ENCODE data around the gene SSR2. TPM values are rescaled to one million over a fixed set of nuclear protein-coding genes. Genes with fewer than 3 reads are reported as not detected.

Gene SSR2
- total RNA-seq, 1 donor from 2014 or later: 193 TPM

DNA sequence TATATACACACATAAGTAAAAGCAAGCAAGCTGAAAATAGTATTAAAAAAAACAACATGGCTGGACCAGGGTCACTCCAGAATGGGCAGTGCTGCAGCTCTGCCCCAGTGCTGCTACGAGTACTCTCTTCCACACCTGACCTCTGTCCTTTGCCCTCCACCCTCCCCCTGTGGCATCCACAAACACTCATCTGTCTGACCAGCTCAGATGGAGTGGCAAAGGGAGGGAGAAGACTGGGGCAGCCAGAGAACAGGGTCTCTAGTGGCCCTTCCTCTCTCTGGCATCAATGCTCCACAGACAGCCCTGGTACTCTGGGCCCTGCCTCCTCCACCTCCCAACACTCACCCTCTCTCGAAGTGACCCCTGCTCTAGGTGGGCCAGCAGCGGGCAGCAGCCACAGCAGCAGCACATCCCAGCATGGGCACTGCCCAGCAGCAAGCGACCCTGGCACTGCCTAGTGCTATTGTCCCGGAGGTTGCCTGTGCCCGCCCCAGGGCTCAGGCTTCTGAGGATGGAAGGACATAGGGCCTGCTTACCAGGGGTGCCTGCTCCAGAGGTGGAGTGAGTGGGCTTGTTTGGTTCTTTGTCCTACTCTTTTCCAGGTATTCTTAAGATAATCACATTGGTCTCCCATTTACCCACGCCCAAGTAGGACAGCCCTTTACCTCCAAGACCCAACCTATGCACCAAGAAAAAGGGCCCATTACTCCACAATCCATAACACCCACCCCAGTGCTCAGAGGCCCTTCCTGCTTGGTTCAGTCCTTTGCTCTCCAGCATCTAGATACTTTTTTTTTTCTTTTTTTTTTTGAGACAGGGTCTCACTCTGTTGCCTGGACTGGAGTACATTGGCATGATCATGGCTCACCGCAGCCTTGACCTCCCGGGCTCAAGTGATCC lies 48.6 kb downstream of the SSR2 start:
- peak; percentile 32 for DNase-seq

DNA sequence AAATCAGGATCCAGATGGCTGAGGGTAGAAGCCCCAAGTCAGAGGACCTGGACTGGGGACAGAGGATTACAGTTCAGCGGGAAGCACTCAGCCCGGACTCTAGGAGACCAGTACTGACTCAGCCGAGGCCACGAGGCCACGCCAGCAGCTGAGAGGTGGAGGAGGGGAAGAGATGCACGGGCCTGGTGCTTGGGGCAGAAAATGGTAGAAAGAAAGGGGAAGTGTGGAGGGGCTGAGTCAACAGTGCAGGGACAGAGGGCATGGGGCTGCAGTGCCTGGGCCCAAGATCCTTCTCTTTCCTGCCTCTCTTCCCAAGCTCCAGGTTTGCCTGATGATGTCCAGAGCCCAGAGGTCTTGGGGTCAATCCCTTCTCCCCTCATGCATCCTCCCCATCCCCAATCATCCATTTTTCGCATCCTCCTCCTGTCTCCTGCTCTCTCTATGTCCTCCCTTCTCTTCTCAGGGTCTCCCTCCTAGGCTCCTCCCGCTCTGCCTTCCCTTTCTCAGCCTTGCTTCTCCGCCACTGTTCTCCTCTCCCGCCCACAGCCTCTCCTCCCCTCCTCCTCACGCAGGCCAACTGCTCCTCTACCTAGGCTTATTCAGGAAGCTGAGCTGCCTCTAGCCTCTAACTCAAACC lies 50.1 kb downstream of the SSR2 start:
- DNase-seq: peak; percentile 73

DNA sequence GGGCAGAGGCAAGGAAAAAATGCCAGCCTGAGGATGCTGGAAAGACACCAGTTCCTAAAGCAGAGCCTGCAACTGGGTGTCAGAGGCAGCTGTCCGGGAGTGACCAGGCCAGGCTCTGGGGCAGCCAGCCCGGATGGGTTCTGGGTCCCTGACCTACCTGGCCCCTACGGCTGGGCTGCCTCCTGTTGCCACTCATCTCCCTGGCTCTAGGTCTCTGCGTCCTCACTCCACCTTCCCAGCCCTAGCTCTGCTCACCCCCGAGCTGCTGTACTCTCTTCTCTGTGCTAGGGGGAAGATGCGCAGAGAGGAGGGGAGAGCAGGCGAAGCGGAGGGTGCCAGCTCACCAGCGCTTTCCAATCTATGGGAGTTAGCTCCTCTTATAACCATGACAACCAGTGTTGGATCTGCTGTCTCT lies 51.4 kb downstream of the SSR2 start:
- DNase-seq: peak; percentile 63

DNA sequence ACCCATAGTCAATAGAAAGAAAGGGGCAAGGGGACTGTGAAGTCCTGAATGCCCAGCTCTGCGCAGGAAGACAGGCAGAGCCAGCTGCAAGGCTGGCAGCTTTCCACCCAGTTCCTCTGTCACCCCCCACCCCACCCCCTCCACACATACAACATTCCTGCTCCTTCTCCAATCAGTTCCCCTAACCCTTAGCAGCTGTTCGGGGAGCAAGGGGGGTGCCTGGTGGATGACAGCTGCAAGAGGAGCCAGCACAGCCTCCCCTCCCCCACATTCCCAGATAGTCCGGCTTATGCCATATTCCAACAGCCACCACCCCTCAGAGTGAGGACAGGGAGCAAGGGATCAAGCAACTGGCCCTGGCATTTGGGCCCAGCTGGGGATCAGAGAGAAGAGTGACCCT lies 52.1 kb downstream of the SSR2 start:
- DNase-seq: peak; percentile 83

DNA sequence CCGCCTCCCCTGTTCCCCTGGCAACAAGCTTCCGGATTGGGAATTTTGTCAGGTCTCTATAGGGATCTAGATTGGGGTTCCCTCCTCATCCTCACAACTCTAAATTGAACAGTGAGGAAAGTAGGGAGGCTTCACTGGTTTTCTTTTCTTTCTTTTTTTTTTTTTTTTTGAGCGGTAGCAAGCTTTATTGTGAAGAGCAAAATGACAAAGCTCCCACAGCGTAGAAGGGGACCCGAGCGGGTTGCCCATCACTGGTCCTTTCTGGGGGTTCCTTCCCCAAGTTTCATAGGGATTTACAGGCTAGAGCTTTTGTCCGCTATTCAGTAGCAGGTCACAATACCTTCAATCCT lies 52.7 kb downstream of the SSR2 start:
- DNase-seq: no peak

DNA sequence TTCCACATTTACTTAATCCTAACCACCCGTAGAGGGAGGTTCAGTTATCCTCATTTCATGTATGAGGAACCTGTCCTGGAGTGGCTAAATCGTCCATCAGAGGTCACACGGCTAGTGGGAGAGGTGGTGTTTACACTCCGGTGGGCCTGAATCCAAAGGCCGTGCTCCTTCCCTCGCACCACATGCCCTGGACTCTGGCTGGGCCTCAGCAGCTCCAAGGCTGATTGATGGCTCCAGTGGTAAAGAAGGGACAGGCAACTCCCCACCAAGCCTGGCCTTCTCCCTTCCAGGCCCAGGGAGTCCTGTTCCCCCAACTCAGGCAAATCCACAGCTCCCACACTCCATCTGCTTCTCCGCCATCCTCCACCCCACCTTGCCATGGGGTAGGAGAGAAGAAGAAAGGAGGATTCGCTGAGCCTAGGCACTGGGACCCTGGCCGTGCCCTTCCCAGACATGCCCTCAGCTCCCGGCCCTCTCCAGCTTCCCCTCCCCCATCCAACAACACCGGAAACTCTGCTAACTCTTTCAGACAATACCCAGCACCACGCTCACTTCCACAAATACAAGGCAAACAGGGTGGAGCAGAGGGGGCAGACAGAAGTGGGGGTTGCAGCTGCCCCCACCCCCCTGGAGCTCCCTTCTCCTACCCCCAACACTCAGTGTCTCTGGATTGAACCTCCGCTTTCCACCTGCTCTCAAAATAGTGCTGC lies 53.3 kb downstream of the SSR2 start:
- DNase-seq: peak; percentile 42

DNA sequence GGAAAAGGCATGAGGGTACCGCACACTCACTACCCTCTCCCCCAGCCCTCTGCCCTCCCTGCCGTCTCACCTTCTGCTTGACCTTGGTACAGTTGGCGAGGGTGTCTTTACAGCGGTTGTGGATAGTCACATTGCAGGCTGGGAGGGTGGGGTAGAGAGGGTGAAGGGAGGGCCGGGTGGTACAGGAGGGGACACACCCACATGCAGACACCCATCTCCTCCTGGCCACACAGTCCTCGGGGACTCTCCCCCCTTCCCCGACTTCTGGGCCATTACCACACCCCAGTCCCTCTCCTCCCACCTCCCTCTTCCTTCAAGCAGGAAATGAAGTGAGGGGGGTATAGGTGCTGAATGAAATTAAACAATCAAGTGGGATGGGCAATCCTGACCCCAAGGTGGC lies 54.0 kb downstream of the SSR2 start:
- DNase-seq: no peak

DNA sequence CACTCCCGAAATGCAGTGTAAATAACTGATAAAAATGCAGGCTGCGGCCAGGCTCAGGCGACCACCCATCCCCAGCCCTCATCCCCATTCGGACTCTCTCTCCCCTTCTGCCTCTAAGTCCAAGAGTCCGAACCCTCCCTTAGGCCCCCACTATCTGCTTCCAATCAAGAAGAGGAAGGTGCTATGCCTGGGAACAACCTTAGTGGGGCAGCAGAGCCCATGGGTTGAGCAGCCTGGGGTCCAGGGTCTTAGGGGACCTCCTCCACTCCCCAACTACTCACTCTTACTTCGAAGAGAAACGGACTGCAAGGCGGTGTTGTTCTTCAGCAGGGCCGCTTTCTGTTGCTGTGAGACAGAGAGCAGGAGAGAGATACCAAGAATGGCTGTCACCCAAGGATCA lies 54.6 kb downstream of the SSR2 start:
- DNase-seq: no peak

DNA sequence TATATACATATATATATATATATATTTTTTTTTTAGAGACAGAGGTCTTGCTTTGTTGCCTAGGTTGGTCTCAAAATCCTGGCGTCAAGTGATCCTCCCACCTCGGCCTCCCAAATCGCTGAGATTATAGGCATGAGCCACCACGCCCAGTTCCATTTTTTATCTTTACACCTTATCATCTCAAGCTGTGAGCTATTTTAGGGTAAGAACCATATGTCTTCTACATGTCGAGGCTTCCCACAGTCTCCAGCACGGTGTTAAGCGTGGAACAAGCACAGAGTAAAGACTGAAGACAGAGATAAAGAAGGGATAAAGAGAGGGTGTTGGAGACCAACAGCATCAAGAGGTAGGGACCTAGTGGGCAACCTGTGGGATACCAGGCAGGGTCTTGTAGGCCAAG lies 56.6 kb downstream of the SSR2 start:
- no peak for DNase-seq

DNA sequence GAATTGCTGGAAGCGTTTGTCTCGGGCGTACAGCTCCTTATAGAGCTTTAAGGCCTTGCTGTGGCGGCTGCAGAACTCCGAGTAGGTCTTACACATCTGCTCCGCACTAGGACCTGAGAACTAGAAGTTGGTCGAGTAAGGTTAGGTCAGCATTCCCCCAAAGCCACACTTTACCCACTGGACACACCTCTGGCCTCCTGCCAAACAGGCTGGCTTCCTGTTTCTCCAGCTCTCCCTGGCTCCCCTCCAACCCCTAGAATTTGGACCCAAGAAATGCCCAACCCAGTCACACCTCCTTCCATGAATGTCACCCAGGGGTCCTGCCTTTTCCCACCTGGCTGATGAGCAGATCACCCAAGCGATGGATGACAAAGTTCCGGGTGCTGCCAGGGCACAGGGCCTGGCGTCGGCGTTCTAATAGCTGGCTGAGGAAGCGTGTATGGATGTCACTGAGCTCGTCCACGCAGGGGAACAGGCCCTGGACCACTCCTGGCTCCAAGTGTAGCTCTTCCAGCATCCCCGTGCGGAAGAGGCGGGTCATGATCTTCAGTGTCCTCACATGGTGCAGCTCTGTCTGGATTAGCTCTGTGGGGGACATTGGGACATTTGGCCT lies 58.0 kb downstream of the SSR2 start:
- DNase-seq: no peak

DNA sequence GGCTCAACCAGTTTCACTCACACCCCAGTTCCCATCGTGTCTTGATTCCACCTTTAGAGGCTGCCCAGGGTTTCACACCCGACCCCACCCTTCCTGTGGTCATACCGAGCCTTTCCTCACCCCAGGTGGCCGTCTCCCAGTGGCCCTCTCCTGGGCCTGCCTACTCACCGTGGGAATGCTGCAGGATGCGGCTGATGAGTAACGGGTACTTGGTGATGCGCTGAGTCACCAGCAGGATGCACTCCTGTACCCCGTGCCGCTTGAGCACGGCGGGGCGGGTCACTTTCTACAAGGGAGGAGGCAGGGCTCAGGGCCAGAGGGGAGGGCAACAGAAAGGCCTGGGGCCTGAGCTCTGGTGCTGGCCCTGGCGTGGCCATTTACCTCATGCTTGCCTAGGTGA lies 58.8 kb downstream of the SSR2 start:
- DNase-seq: peak; percentile 68

DNA sequence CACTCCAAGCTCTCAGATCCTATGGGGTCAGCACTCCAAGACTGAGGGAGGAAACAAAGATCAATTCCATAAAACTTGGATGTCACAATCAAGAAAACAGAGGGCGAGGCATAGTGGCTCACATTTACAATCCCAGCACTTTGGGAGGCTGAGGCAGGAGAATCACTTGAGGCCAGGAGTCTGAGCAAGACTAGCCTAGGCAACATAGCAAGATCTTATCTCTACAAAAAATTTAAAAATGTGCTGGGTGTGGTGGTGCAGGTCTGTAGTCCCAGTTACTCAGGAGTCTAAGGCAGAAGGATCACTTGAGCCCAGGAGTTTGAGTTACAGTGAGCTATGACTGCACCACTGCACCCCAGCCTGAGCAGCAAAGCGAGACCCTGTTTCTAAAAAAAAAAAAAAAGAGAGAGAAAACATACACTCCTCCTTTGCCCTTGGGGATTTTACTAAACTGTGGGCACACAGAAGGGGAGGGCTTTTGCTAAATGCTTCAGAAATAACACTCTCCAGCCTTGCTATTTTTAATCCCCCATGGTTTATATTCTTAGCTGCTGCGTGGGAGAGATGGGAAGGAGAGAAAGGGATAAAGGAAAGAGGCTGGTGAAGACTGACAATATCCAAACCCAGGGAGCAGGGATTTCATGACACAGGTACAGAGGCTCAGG lies 60.5 kb downstream of the SSR2 start:
- DNase-seq: no peak

Other genes with a start within 250 kb of the SSR2 start
- 35.1 TPM for gene GON4L, start 163.7 kb downstream of the SSR2 start, total RNA-seq
- 188 TPM for gene SYT11, start 161.4 kb downstream of the SSR2 start, total RNA-seq
- gene RIT1, start 109.6 kb downstream of the SSR2 start, total RNA-seq: 32.0 TPM
- 37.6 TPM for gene KHDC4, start 86.5 kb downstream of the SSR2 start, total RNA-seq
- gene RXFP4, start 79.3 kb downstream of the SSR2 start, total RNA-seq: not detected
- 129 TPM for gene ARHGEF2, start 42.4 kb downstream of the SSR2 start, total RNA-seq
- 25.9 TPM for gene UBQLN4, start 32.8 kb upstream of the SSR2 start, total RNA-seq
- 30.7 TPM for gene LAMTOR2, start 33.8 kb upstream of the SSR2 start, total RNA-seq
- not detected for gene RAB25, start 40.2 kb upstream of the SSR2 start, total RNA-seq
- gene MEX3A, start 61.5 kb upstream of the SSR2 start, total RNA-seq: 42.4 TPM
- gene LMNA, start 93.8 kb upstream of the SSR2 start, total RNA-seq: 18.1 TPM
- gene SEMA4A, start 132.6 kb upstream of the SSR2 start, total RNA-seq: 13.6 TPM
- 9.7 TPM for gene SLC25A44, start 173.2 kb upstream of the SSR2 start, total RNA-seq
- 29.2 TPM for gene PMF1, start 192.1 kb upstream of the SSR2 start, total RNA-seq
- not detected for gene BGLAP, start 221.2 kb upstream of the SSR2 start, total RNA-seq
- gene PAQR6, start 227.1 kb upstream of the SSR2 start, total RNA-seq: 8.6 TPM